Endodermal cell (in vitro differentiated cells): ENCODE data around the gene LRRC28. TPM values are rescaled to one million over a fixed set of nuclear protein-coding genes. Genes with fewer than 3 reads are reported as not detected.
A peak's percentile ranks its signal among the peaks of the same experiment; 100 is the strongest.

Experiments
- DNase-seq: peaks from one replicate; pipeline ENCODE4 v3.0.0-alpha.2; 2017
- H3K27ac ChIP-seq: 2 replicates; pipeline ENCODE4 v1.5.1; 2013; ENCODE audit warnings: mild to moderate bottlenecking, low read depth, low read length, moderate library complexity
- H3K27me3 ChIP-seq: 2 replicates; pipeline ENCODE4 v1.6.1; 2013; ENCODE audit warnings: mild to moderate bottlenecking, low read length, moderate library complexity; ENCODE audit not compliant: insufficient read depth, control insufficient read depth, poor library complexity, severe bottlenecking
- H3K36me3 ChIP-seq: 2 replicates; pipeline ENCODE4 v1.7.0; 2013; ENCODE audit warnings: mild to moderate bottlenecking, low read length, moderate library complexity; ENCODE audit not compliant: control insufficient read depth, insufficient read depth
- H3K4me1 ChIP-seq: one replicate; pipeline ENCODE4 v1.7.0; 2013; ENCODE audit warnings: low read length; ENCODE audit not compliant: control insufficient read depth, insufficient read depth
- H3K4me3 ChIP-seq: 2 replicates; pipeline ENCODE4 v1.5.1; 2013; ENCODE audit warnings: mild to moderate bottlenecking, low read length, moderate library complexity
- H3K9ac ChIP-seq: 2 replicates; pipeline ENCODE4 v1.6.1; 2013; ENCODE audit warnings: mild to moderate bottlenecking, low read length, moderate library complexity; ENCODE audit not compliant: poor library complexity, severe bottlenecking; ENCODE audit errors: extremely low read depth
- H3K9me3 ChIP-seq: 2 replicates; pipeline ENCODE4 v1.6.1; 2013; ENCODE audit warnings: mild to moderate bottlenecking, low read length, moderate library complexity; ENCODE audit not compliant: control insufficient read depth
- H3K27ac Mint-ChIP-seq: 2 replicates; pipeline ENCODE4 v1.8.0; 2020; ENCODE audit warnings: mixed read lengths
- H3K27me3 Mint-ChIP-seq: 2 replicates; pipeline ENCODE4 v1.8.0; 2021; ENCODE audit warnings: mild to moderate bottlenecking, mixed read lengths; ENCODE audit not compliant: insufficient read depth
- H3K36me3 Mint-ChIP-seq: 2 replicates; pipeline ENCODE4 v1.8.0; 2020; ENCODE audit warnings: low read depth, mixed read lengths
- H3K4me1 Mint-ChIP-seq: 2 replicates; pipeline ENCODE4 v1.8.0; 2020; ENCODE audit warnings: mixed read lengths
- H3K4me3 Mint-ChIP-seq: 2 replicates; pipeline ENCODE4 v1.8.0; 2020; ENCODE audit warnings: mild to moderate bottlenecking, moderate library complexity, mixed read lengths
- H3K9me3 Mint-ChIP-seq: 2 replicates; pipeline ENCODE4 v1.8.0; 2020; ENCODE audit warnings: mild to moderate bottlenecking, mixed read lengths
- WGBS, 2 experiments: methylation state at CpG; one replicate each; pipeline versions ENCODE4 v1.1.5 to v1.1.7; 2013; ENCODE audit warnings: missing lambda C conversion rate in 2 of 2, mixed read lengths in 1 of 2; ENCODE audit not compliant: insufficient coverage in 1 of 2, insufficient read length in 1 of 2; 5-methylcytosine and 5-hydroxymethylcytosine counted together
- total RNA-seq, 2 donors: library from RNA; stranded (reverse); fragmentation: NEBNext Ultra II Directional in 1 of 2; extraction: Animal tissue kit (Norgen Biotek cat#: 25700) in 1 of 2; gene quantifications; 2 replicates in 1 of 2; 3 replicates in 1 of 2; pipeline ENCODE4 v1.2.1, GENCODE V29; 2021
- TF ChIP-seq, protein P1 (sequence below): fragments of 200-600 bp; sonication (generic); conservative IDR thresholded peaks from 2 replicates; pipeline ENCODE4 v1.5.0; 2021; ENCODE audit warnings: antibody characterized with exemption, mild to moderate bottlenecking

The LRRC28 gene
- total RNA-seq, 2 donors from 2014 or later: 26.1 to 35.5 TPM

DNA sequence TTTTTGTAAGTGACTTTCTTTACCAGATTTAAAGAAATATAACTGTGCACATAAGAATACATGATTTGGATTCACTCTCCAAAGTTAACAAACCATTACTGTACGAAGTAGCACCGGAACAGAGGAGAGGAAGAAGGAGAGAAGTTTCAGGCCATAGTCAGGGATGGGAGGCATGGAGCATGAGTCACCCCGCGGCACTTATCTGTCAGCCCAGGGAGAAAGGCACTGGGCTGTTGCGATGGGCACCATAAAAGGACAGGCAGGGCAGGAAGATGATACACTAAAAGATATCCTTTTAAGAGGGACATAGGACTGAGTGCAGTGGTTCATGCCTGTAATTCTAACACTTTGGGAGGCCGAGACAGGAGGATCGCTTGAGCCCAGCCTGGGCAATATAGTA, 38.9 kb upstream of the LRRC28 start:
- Mint-ChIP-seq H3K27me3 (no peaks in the 10 kb centered on the region), H3K27ac (no peak overlapping the region)
- DNase-seq: no peak

DNA sequence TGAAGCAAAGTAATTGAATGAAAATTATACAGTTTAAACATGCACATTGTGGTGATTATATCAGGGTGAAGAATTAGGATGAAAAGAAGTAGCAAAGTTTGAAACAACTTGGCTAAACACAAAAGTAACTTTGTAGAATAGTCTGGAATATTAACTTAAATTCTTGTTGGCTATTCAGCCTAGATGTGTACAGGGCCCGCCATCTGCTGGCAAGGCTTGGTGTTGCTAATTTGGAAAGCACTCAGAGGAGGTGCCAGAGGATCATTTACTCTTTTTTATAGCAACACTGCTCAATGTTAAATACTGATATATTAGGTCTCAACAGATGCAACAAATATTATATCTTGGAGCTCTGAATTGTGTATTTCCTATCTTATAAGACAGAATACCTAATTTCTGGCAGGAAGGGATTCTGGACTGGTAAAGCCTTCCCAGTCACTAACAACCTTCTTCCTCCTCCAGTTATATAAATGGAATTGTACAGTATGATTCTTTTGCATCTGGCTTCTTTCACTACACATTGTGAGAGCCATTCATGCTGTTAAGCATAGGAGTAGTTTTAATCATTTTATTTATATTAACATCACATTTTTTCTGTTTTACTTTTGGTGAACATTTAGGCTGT, 38.0 kb upstream of the LRRC28 start:
- DNase-seq: peak; percentile 91
- no peak overlapping the region for H3K27ac Mint-ChIP-seq
- Histone ChIP-seq H3K36me3 (peaks cover 6% of the 10 kb centered on the region), H3K9me3 (no peaks in the 10 kb centered on the region), H3K27ac (no peak overlapping the region), H3K4me1 (no peaks in the 10 kb centered on the region), H3K9ac (no peak overlapping the region), H3K4me3 (no peak overlapping the region), H3K27me3 (no peaks in the 10 kb centered on the region)
- H3K36me3 Mint-ChIP-seq: peaks cover 22% of the 10 kb centered on the region
- 0% methylated on average over 1 of the region's 1 CpG; no CpG with 5 or more reads in 1 of the 2 experiments for WGBS, 2 experiments
- no peaks in the 10 kb centered on the region for H3K9me3 Mint-ChIP-seq
- H3K4me1 Mint-ChIP-seq: peaks cover 1% of the 10 kb centered on the region
- TF ChIP-seq, protein P1, sequence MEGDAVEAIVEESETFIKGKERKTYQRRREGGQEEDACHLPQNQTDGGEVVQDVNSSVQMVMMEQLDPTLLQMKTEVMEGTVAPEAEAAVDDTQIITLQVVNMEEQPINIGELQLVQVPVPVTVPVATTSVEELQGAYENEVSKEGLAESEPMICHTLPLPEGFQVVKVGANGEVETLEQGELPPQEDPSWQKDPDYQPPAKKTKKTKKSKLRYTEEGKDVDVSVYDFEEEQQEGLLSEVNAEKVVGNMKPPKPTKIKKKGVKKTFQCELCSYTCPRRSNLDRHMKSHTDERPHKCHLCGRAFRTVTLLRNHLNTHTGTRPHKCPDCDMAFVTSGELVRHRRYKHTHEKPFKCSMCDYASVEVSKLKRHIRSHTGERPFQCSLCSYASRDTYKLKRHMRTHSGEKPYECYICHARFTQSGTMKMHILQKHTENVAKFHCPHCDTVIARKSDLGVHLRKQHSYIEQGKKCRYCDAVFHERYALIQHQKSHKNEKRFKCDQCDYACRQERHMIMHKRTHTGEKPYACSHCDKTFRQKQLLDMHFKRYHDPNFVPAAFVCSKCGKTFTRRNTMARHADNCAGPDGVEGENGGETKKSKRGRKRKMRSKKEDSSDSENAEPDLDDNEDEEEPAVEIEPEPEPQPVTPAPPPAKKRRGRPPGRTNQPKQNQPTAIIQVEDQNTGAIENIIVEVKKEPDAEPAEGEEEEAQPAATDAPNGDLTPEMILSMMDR: peak; percentile 96
- H3K4me3 Mint-ChIP-seq: no peak overlapping the region
- no peaks in the 10 kb centered on the region for H3K27me3 Mint-ChIP-seq

More for the DNA sequence above, 38.9 kb upstream of the LRRC28 start:
- TF ChIP-seq, protein P1: no peak
- H3K4me3 Mint-ChIP-seq: no peak overlapping the region
- no peak overlapping the region for H3K4me3 ChIP-seq
- H3K4me1 Mint-ChIP-seq: peaks cover under 1% of the 10 kb centered on the region
- no peaks in the 10 kb centered on the region for H3K4me1 ChIP-seq
- H3K27me3 ChIP-seq: no peaks in the 10 kb centered on the region
- no peak overlapping the region for H3K27ac ChIP-seq
- WGBS, 2 experiments: 91 to 95% methylated on average over 7 of the region's 7 CpGs
- H3K9ac ChIP-seq: no peak overlapping the region
- no peaks in the 10 kb centered on the region for H3K36me3 ChIP-seq
- no peaks in the 10 kb centered on the region for H3K9me3 Mint-ChIP-seq
- H3K36me3 Mint-ChIP-seq: peaks cover 14% of the 10 kb centered on the region
- H3K9me3 ChIP-seq: no peaks in the 10 kb centered on the region

DNA sequence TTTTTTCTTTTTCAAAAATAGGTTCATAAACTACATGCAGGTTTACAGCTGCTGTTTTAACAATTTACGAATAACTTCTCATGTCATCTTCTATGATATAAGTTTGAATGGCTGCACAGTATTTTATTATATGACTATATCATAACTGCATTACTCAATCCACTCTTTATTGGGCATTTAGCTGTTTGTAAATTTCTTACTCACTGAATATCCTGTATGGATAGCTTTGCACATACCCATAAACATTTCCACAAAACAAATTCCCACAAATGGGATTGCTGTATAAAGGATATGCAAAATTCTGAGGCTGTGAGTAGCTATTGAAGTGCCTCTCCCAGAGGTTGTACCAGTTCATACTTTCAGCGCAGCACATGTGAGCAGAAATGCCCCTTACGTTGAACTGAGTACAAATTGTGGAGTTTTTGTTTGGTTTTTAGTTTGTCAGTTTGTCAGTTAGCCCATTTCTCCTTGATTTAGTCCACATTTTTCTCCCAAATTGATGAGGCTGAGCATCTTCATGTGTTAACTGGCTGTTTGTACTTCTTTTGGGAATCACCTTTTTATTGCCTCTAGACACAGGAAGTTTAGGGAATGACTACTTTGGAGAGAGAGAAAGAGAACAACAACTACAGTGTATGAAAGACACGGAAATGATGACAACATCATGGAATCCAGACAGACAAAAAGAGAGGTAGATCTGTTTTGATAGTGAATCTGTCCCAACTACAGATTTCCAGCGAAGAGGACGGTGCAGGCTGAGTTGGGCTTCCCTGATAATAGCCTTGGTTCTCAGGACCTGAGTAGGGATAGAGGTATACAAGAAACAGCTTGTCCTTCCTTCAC, 26.7 kb upstream of the LRRC28 start:
- Mint-ChIP-seq H3K9me3 (no peaks in the 10 kb centered on the region), H3K27me3 (no peaks in the 10 kb centered on the region), H3K4me3 (no peak overlapping the region)

More for the DNA sequence above, 26.7 kb upstream of the LRRC28 start:
- Histone ChIP-seq H3K36me3 (peaks cover 7% of the 10 kb centered on the region), H3K27me3 (no peaks in the 10 kb centered on the region), H3K4me1 (no peaks in the 10 kb centered on the region), H3K9ac (no peak overlapping the region), H3K9me3 (no peaks in the 10 kb centered on the region), H3K27ac (no peak overlapping the region), H3K4me3 (no peak overlapping the region)
- no peak overlapping the region for H3K27ac Mint-ChIP-seq
- no peak for DNase-seq
- H3K4me1 Mint-ChIP-seq: peaks cover 9% of the 10 kb centered on the region
- WGBS, 2 experiments: 92 to 100% methylated on average over 2 to 6 of the region's 6 CpGs
- TF ChIP-seq, protein P1: no peak
- peaks cover 57% of the 10 kb centered on the region for H3K36me3 Mint-ChIP-seq
